Measurements from ENCODE around the gene EPS8. TPM values are rescaled to one million over a fixed set of nuclear protein-coding genes. Genes with fewer than 3 reads are reported as not detected.
"Not testable (repeated sequence)": the region's sequence is repeated elsewhere in the genome, so short reads cannot be mapped to it uniquely, and the experiment has no call there.

The EPS8 gene
- total RNA-seq, 2 experiments from 2014 or later = 1.3 to 2.1 TPM

- peaks cover 5% of the 10 kb centered on the region for H3K27me3 Mint-ChIP-seq
- H3K4me3 Mint-ChIP-seq = no peak overlapping the region
- H3K4me1 Mint-ChIP-seq = no peaks in the 10 kb centered on the region
- DNase-seq = no peak
- H3K27ac Mint-ChIP-seq = no peak overlapping the region
- H3K9me3 Mint-ChIP-seq = peaks cover 2% of the 10 kb centered on the region
- H3K36me3 Mint-ChIP-seq = peaks cover 2% of the 10 kb centered on the region
Observed at GRCh38 chr12:15620741-15621539, 168.2 kb downstream of the EPS8 start.

GRCh38 chr12:15616495-15616894 is 172.7 kb downstream of the EPS8 start:
- not testable (repeated sequence) for H3K27ac Mint-ChIP-seq, H3K9me3 Mint-ChIP-seq, H3K36me3 Mint-ChIP-seq, H3K4me1 Mint-ChIP-seq, H3K27me3 Mint-ChIP-seq, H3K4me3 Mint-ChIP-seq, DNase-seq

- H3K27me3 Mint-ChIP-seq = peaks cover 6% of the 10 kb centered on the region
- no peak overlapping the region for H3K27ac Mint-ChIP-seq
- DNase-seq = no peak
- no peaks in the 10 kb centered on the region for H3K4me1 Mint-ChIP-seq
- H3K4me3 Mint-ChIP-seq = no peak overlapping the region
- peaks cover 2% of the 10 kb centered on the region for H3K36me3 Mint-ChIP-seq
- H3K9me3 Mint-ChIP-seq = peaks cover 6% of the 10 kb centered on the region
Observed at GRCh38 chr12:15613981-15614380, 175.2 kb downstream of the EPS8 start.

GRCh38 chr12:15608941-15609340 is 180.2 kb downstream of the EPS8 start:
- no peak overlapping the region for H3K27ac Mint-ChIP-seq
- no peaks in the 10 kb centered on the region for H3K4me1 Mint-ChIP-seq

GRCh38 chr12:15608406-15608805 is 180.8 kb downstream of the EPS8 start:
- Mint-ChIP-seq H3K36me3 (no peaks in the 10 kb centered on the region), H3K27ac (no peak overlapping the region), H3K9me3 (peaks cover 3% of the 10 kb centered on the region), H3K27me3 (no peaks in the 10 kb centered on the region), H3K4me3 (no peak overlapping the region), H3K4me1 (no peaks in the 10 kb centered on the region)
- DNase-seq = no peak

More at GRCh38 chr12:15608941-15609340, 180.2 kb downstream of the EPS8 start:
- Mint-ChIP-seq H3K36me3 (no peaks in the 10 kb centered on the region), H3K9me3 (peaks cover 3% of the 10 kb centered on the region), H3K4me3 (no peak overlapping the region), H3K27me3 (no peaks in the 10 kb centered on the region)
- DNase-seq = no peak

- peaks cover 3% of the 10 kb centered on the region for H3K27me3 Mint-ChIP-seq
- DNase-seq = no peak
- H3K4me3 Mint-ChIP-seq = no peak overlapping the region
- H3K36me3 Mint-ChIP-seq = no peaks in the 10 kb centered on the region
- no peaks in the 10 kb centered on the region for H3K9me3 Mint-ChIP-seq
- H3K4me1 Mint-ChIP-seq = peaks cover 1% of the 10 kb centered on the region
- H3K27ac Mint-ChIP-seq = no peak overlapping the region
Observed at GRCh38 chr12:15605881-15606590, 183.2 kb downstream of the EPS8 start.

GRCh38 chr12:15603474-15604085 is 185.6 kb downstream of the EPS8 start:
- peaks cover 1% of the 10 kb centered on the region for H3K4me1 Mint-ChIP-seq

GRCh38 chr12:15602051-15602672 is 187.0 kb downstream of the EPS8 start:
- DNase-seq = no peak
- no peaks in the 10 kb centered on the region for H3K36me3 Mint-ChIP-seq
- H3K27ac Mint-ChIP-seq = no peak overlapping the region
- peaks cover 1% of the 10 kb centered on the region for H3K4me1 Mint-ChIP-seq
- H3K27me3 Mint-ChIP-seq = peaks cover 3% of the 10 kb centered on the region
- no peaks in the 10 kb centered on the region for H3K9me3 Mint-ChIP-seq
- no peak overlapping the region for H3K4me3 Mint-ChIP-seq

More at GRCh38 chr12:15603474-15604085, 185.6 kb downstream of the EPS8 start:
- Mint-ChIP-seq H3K36me3 (no peaks in the 10 kb centered on the region), H3K4me3 (no peak overlapping the region), H3K9me3 (no peaks in the 10 kb centered on the region), H3K27ac (no peak overlapping the region), H3K27me3 (peaks cover 3% of the 10 kb centered on the region)
- DNase-seq = no peak

- Mint-ChIP-seq H3K9me3 (no peaks in the 10 kb centered on the region), H3K27ac (no peak overlapping the region), H3K36me3 (no peaks in the 10 kb centered on the region), H3K4me1 (peaks cover 1% of the 10 kb centered on the region), H3K27me3 (peaks cover 3% of the 10 kb centered on the region), H3K4me3 (no peak overlapping the region)
- no peak for DNase-seq
Observed at GRCh38 chr12:15601210-15601800, 187.9 kb downstream of the EPS8 start.

GRCh38 chr12:15600223-15600935 is 188.8 kb downstream of the EPS8 start:
- no peaks in the 10 kb centered on the region for H3K9me3 Mint-ChIP-seq
- no peak overlapping the region for H3K27ac Mint-ChIP-seq
- no peak for DNase-seq
- no peak overlapping the region for H3K4me3 Mint-ChIP-seq
- H3K4me1 Mint-ChIP-seq = peaks cover 1% of the 10 kb centered on the region
- H3K36me3 Mint-ChIP-seq = no peaks in the 10 kb centered on the region
- H3K27me3 Mint-ChIP-seq = peaks cover 3% of the 10 kb centered on the region

- no peak overlapping the region for H3K4me3 Mint-ChIP-seq
- H3K4me1 Mint-ChIP-seq = peaks cover 1% of the 10 kb centered on the region
- no peak for DNase-seq
- H3K9me3 Mint-ChIP-seq = no peaks in the 10 kb centered on the region
- peaks cover 3% of the 10 kb centered on the region for H3K27me3 Mint-ChIP-seq
- H3K36me3 Mint-ChIP-seq = no peaks in the 10 kb centered on the region
- no peak overlapping the region for H3K27ac Mint-ChIP-seq
Observed at GRCh38 chr12:15599266-15600037, 189.7 kb downstream of the EPS8 start.

GRCh38 chr12:15597125-15597830 is 191.9 kb downstream of the EPS8 start:
- peaks cover 3% of the 10 kb centered on the region for H3K27me3 Mint-ChIP-seq
- no peaks in the 10 kb centered on the region for H3K9me3 Mint-ChIP-seq
- no peaks in the 10 kb centered on the region for H3K36me3 Mint-ChIP-seq
- H3K4me3 Mint-ChIP-seq = no peak overlapping the region
- H3K27ac Mint-ChIP-seq = no peak overlapping the region
- no peak for DNase-seq
- H3K4me1 Mint-ChIP-seq = peaks cover 1% of the 10 kb centered on the region

GRCh38 chr12:15596174-15596573 is 193.0 kb downstream of the EPS8 start:
- no peak overlapping the region for H3K27ac Mint-ChIP-seq
- H3K36me3 Mint-ChIP-seq = no peaks in the 10 kb centered on the region
- no peak for DNase-seq
- H3K9me3 Mint-ChIP-seq = no peaks in the 10 kb centered on the region
- no peaks in the 10 kb centered on the region for H3K4me1 Mint-ChIP-seq
- no peak overlapping the region for H3K4me3 Mint-ChIP-seq
- H3K27me3 Mint-ChIP-seq = no peaks in the 10 kb centered on the region

All from activated naive CD8-positive, alpha-beta T cell treated with anti-CD3 and anti-CD28 coated beads for 36 hours (primary cell).